Smooth muscle cell (in vitro differentiated cells): ENCODE data around the gene SLC5A4. TPM values are rescaled to one million over a fixed set of nuclear protein-coding genes. Genes with fewer than 3 reads are reported as not detected.

Experiments
- DNase-seq: peaks from one replicate; lab custom pipeline; 2025; ENCODE audit not compliant: unreplicated experiment; lab: John Stamatoyannopoulos, UW
- H2AFZ ChIP-seq: fragments of 200-600 bp; sonication (generic); 2 replicates; pipeline ENCODE4 v1.6.0; 2016; ENCODE audit warnings: antibody characterized with exemption, low read depth, mild to moderate bottlenecking
- H3F3A ChIP-seq: fragments of 200-600 bp; sonication (generic); 2 replicates; pipeline ENCODE4 v1.6.0; 2017; ENCODE audit warnings: antibody characterized with exemption, low read depth
- H3K27ac ChIP-seq: fragments of 200-600 bp; sonication (generic); 2 replicates; pipeline ENCODE4 v1.5.1; 2016; ENCODE audit warnings: low read depth, mild to moderate bottlenecking
- H3K27me3 ChIP-seq: fragments of 200-600 bp; sonication (generic); 2 replicates; pipeline ENCODE4 v1.6.1; 2016; ENCODE audit warnings: low read depth, mild to moderate bottlenecking
- H3K36me3 ChIP-seq: fragments of 200-600 bp; sonication (generic); 2 replicates; pipeline ENCODE4 v1.5.1; 2016; ENCODE audit warnings: low read depth
- H3K4me1 ChIP-seq: fragments of 200-600 bp; sonication (generic); 2 replicates; pipeline ENCODE4 v1.5.1; 2016; ENCODE audit warnings: low read depth
- H3K4me2 ChIP-seq: fragments of 200-600 bp; sonication (generic); 2 replicates; pipeline ENCODE4 v1.6.0; 2016; ENCODE audit warnings: mild to moderate bottlenecking
- H3K4me3 ChIP-seq: fragments of 200-600 bp; sonication (generic); 2 replicates; pipeline ENCODE4 v1.5.1; 2016; ENCODE audit warnings: mild to moderate bottlenecking
- H3K79me2 ChIP-seq: fragments of 200-600 bp; sonication (generic); 2 replicates; pipeline ENCODE4 v1.6.0; 2016; ENCODE audit warnings: low read depth, mild to moderate bottlenecking
- H3K9ac ChIP-seq: fragments of 200-600 bp; sonication (generic); 2 replicates; pipeline ENCODE4 v1.6.0; 2016; ENCODE audit warnings: low read depth
- H3K9me3 ChIP-seq: fragments of 200-600 bp; sonication (generic); replicated peaks from 2 replicates; pipeline ENCODE4 v1.5.1; 2016; ENCODE audit warnings: low read depth
- H4K20me1 ChIP-seq: fragments of 200-600 bp; sonication (generic); 2 replicates; pipeline ENCODE4 v1.6.0; 2016; ENCODE audit warnings: low read depth
- WGBS: methylation state at CpG from one replicate; pipeline ENCODE4 v1.1.7; 2016; ENCODE audit warnings: low lambda C conversion rate; 5-methylcytosine and 5-hydroxymethylcytosine counted together
- polyA plus RNA-seq: library from polyadenylated mRNA; unstranded; fragments of >200 nt; fragmentation: Nextera tagmentation; extraction: Ambion mirVana; gene quantifications from 2 replicates; pipeline ENCODE4 v1.2.1, GENCODE V29; 2016
- total RNA-seq: library from RNA; depleted of rRNA; stranded (reverse); fragments of >200 nt; gene quantifications from 2 replicates; pipeline ENCODE4 v1.2.3, GENCODE V29; 2014
- TF ChIP-seq, protein P1 (sequence below): fragments of 200-600 bp; sonication (generic); IDR thresholded peaks from 2 replicates; pipeline ENCODE4 v1.5.1; 2017; ENCODE audit warnings: borderline replicate concordance, mild to moderate bottlenecking, antibody characterized with exemption; ENCODE audit not compliant: insufficient read depth, poor library complexity, severe bottlenecking

The SLC5A4 gene
- total and polyA plus RNA-seq, 2 experiments from 2014 or later = not detected

DNA sequence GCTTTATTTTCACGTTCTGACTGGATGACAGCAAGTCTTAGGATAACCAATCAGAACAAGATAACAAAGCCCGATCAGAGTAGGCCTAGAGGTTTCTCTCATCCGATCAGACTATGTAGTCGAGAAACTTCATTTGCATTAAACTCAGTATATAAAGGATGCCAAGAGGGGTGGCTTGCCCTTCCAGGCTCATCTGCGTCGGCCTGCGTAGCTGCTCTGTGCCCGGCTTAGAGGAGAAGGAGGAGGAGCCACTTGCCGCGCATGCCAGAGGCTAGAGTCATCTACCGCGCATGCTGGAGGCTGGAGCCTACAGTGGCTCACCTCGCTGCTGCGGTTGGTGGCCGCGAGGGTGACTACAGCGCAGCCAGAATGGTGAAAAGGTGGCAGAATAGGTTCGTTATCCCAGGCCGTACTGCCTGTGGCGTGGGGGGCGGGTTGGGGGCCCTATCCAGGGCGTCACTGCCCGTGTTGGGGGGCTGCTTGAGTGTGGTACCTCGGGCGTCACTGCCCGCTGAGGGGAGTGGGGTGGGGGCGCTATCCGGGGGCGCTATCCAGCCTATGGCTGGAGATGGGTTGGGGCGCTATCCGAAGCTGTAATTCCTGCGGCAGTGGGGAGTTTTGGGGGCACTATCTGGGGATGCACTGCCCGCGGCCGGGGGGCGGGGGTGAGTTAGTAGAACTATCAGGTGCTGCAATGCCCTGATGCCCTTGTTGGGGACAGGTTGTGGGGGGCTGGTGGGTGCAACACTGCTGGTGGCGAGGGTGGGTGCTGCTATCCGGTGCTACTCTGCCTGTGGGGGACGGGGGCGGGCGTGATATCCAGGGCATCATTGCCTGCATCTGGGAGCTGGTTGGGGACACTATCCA, 50.1 kb downstream of the SLC5A4 start, which contains the start of gene RFPL2:
Gene RFPL2, minus strand, starts transcription at position 218 of the 867 bp plus-strand sequence. CDS start 2,622 bp downstream, outside the sequence.
- H3K79me2 ChIP-seq = no peaks in the 10 kb centered on the region
- H3K36me3 ChIP-seq = no peaks in the 10 kb centered on the region
- H2AFZ ChIP-seq = peak within 1 kb of the TSS; percentile 59
- peak within 1 kb of the TSS; percentile 46 for H3K4me3 ChIP-seq
- WGBS = 10% methylated on average over 22 of the region's 41 CpGs
- TF ChIP-seq, protein P1, sequence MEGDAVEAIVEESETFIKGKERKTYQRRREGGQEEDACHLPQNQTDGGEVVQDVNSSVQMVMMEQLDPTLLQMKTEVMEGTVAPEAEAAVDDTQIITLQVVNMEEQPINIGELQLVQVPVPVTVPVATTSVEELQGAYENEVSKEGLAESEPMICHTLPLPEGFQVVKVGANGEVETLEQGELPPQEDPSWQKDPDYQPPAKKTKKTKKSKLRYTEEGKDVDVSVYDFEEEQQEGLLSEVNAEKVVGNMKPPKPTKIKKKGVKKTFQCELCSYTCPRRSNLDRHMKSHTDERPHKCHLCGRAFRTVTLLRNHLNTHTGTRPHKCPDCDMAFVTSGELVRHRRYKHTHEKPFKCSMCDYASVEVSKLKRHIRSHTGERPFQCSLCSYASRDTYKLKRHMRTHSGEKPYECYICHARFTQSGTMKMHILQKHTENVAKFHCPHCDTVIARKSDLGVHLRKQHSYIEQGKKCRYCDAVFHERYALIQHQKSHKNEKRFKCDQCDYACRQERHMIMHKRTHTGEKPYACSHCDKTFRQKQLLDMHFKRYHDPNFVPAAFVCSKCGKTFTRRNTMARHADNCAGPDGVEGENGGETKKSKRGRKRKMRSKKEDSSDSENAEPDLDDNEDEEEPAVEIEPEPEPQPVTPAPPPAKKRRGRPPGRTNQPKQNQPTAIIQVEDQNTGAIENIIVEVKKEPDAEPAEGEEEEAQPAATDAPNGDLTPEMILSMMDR = no peak
- H3F3A ChIP-seq = no peaks in the 10 kb centered on the region
- H4K20me1 ChIP-seq = no peaks in the 10 kb centered on the region
- no peak within 1 kb of the TSS for H3K9ac ChIP-seq
- H3K27me3 ChIP-seq = peaks cover 43% of the 10 kb centered on the region
- peaks cover 7% of the 10 kb centered on the region for H3K4me1 ChIP-seq
- no peaks in the 10 kb centered on the region for H3K9me3 ChIP-seq
- H3K4me2 ChIP-seq = peak within 1 kb of the TSS; percentile 82
- no peak within 1 kb of the TSS for H3K27ac ChIP-seq
- DNase-seq = peak; percentile 17

DNA sequence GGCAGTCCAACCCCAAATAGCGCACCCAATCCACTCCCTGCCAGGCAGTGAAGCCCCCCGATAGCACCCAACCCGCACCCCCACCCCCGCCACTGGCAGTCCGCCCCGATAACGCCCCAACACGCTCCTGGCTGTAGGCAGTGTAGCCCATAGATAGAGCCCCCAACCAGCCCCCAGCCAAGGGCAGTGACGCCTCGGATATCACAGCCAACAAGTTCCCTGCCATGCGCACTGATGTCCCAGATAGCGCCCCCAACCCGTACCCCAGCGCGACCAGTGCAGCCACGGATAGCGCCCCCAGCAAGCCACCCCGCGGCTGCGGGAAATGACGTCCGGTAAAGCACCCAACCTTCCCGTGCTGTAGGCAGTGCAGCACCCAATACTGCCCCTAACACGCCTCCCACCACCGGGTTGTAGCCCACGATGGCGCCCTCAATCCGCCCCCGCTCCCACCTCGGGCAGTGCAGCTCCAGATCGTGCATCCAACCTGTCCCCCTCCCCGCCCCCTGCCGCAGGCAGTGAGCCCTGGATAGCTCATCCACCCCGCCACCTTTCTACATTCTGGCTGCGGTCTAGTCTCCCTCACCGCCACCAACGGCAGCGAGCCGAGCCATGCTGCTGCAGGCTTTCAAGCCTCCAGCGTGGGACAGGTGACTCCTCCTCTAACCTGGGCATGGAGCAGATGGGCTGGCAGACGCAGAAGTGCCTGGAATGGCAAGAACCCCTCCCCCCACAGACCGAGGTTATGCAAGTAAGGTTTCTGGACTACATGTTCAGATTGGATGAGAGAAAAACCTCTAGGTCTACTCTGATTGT, 50.9 kb downstream of the SLC5A4 start:
- Histone ChIP-seq H3K4me2 (peak overlapping the region; percentile 82), H3K79me2 (no peaks in the 10 kb centered on the region), H3K9ac (no peak overlapping the region), H3K4me3 (peak overlapping the region; percentile 46), H3K4me1 (peaks cover 7% of the 10 kb centered on the region), H4K20me1 (no peaks in the 10 kb centered on the region), H2AFZ (peak overlapping the region; percentile 59), H3K27ac (no peak overlapping the region), H3K9me3 (no peaks in the 10 kb centered on the region), H3K27me3 (peaks cover 45% of the 10 kb centered on the region), H3K36me3 (no peaks in the 10 kb centered on the region), H3F3A (no peaks in the 10 kb centered on the region)
- TF ChIP-seq, protein P1 = no peak
- no peak for DNase-seq
- WGBS = 9% methylated on average over 34 of the region's 42 CpGs

DNA sequence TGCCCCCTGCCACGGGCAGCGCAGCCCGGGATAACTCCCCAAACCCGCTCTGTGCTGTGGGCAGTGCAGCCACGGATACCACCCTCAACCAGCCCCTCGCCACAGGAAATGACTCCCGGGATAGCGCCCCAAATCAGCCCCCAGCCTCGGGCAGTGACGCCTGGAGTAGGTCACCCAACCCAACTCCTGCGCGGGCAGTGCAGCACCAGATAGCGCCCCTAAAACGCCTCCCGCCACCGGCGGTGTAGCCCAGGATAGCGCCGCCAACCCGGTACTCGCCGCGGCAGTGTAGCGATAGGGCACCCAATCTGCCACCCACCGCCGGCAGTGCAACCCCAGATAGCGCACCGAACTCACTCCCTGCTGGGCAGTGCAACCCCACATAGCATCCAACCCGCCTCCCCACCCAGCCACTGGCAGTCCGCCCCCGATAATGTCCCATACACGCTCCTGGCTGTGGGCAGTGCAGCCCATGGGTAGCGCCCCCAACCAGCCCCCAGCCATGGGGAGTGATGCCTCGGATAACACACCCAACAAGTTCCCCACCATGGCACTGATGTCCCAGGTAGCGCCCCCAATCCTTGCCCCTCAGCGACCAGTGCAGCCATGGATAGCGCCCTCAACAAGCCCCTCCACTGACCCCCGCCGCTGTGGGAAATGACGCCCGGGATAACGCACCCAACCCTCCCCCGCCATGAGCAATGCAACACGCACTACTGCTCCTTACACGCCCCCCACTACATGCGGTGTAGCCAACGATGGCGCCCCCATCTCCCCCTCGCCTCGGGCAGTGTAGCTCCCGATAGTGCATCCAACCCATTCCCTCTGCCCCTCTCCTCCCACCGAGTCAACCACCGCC, 51.7 kb downstream of the SLC5A4 start:
- 38% methylated on average over 49 of the region's 53 CpGs for WGBS
- DNase-seq = no peak
- no peak overlapping the region for H3K4me2 ChIP-seq

More for the DNA sequence above, 51.7 kb downstream of the SLC5A4 start:
- H3K9ac ChIP-seq = no peak overlapping the region
- no peaks in the 10 kb centered on the region for H3K36me3 ChIP-seq
- H3K4me3 ChIP-seq = peak overlapping the region; percentile 8
- H2AFZ ChIP-seq = no peak overlapping the region
- H3K79me2 ChIP-seq = no peaks in the 10 kb centered on the region
- peaks cover 53% of the 10 kb centered on the region for H3K27me3 ChIP-seq
- no peaks in the 10 kb centered on the region for H3K9me3 ChIP-seq
- peaks cover 7% of the 10 kb centered on the region for H3K4me1 ChIP-seq
- H3F3A ChIP-seq = no peaks in the 10 kb centered on the region
- TF ChIP-seq, protein P1 = no peak
- no peak overlapping the region for H3K27ac ChIP-seq
- no peaks in the 10 kb centered on the region for H4K20me1 ChIP-seq
